Kidney (tissue), 14 donors: Measurements from ENCODE around the gene UBTF. TPM values are rescaled to one million over a fixed set of nuclear protein-coding genes. Genes with fewer than 3 reads are reported as not detected.
A peak's percentile ranks its signal among the peaks of the same experiment; 100 is the strongest.

ENCODE experiments used
- DNase-seq, 5 donors: peaks; one replicate each; pipeline ENCODE4 v3.0.0-alpha.2; 2013 to 2020
- FAIRE-seq: peaks from 2 replicates; lab custom pipeline; 2012; peaks lifted over from hg19 to GRCh38; lab: Jason Lieb, UNC
- H3K27ac ChIP-seq, 2 donors: one replicate each; pipeline ENCODE4 v1.7.0; 2013; ENCODE audit warnings: low read depth in 2 of 2, low read length in 2 of 2, inconsistent platforms in 1 of 2
- H3K27me3 ChIP-seq: one replicate; pipeline ENCODE4 v1.7.1; 2013; ENCODE audit warnings: low read length, inconsistent platforms; ENCODE audit not compliant: control insufficient read depth, insufficient read depth
- H3K36me3 ChIP-seq, 3 donors: one replicate each; pipeline versions ENCODE4 v1.7.0 to v1.7.1; 2013; ENCODE audit warnings: low read length in 3 of 3, control low read depth in 1 of 3, inconsistent platforms in 1 of 3; ENCODE audit not compliant: insufficient read depth in 3 of 3, control insufficient read depth in 2 of 3
- H3K4me1 ChIP-seq, 3 donors: one replicate each; pipeline versions ENCODE4 v1.7.0 to v1.7.1; 2013; ENCODE audit warnings: low read length in 3 of 3, inconsistent platforms in 1 of 3, low read depth in 1 of 3; ENCODE audit not compliant: control insufficient read depth in 2 of 3, insufficient read depth in 2 of 3
- H3K4me3 ChIP-seq, 3 donors: one replicate each; pipeline versions ENCODE4 v1.7.0 to v1.8.1; 2013; ENCODE audit warnings: low read length in 3 of 3, control low read depth in 1 of 3, inconsistent platforms in 1 of 3
- H3K9ac ChIP-seq, 3 donors: one replicate each; pipeline versions ENCODE4 v1.7.0 to v1.7.1; 2013; ENCODE audit warnings: low read length in 3 of 3, control low read depth in 1 of 3, inconsistent platforms in 1 of 3
- H3K9me3 ChIP-seq, 3 donors: one replicate each; pipeline versions ENCODE4 v1.7.0 to v1.7.1; 2013; ENCODE audit warnings: low read length in 3 of 3, control low read depth in 1 of 3, inconsistent platforms in 1 of 3; ENCODE audit not compliant: control insufficient read depth in 2 of 3, insufficient read depth in 1 of 3
- CTCF ChIP-seq: IDR thresholded peaks from 3 replicates; pipeline ENCODE4 v1.5.1; 2012; ENCODE audit warnings: mild to moderate bottlenecking, moderate library complexity, borderline replicate concordance; ENCODE audit not compliant: insufficient read depth; ENCODE audit errors: extremely low read depth
- intact Hi-C: fragments of 100-400 bp; cut with DNase I; formaldehyde crosslinking; loops from one replicate; pipeline ENCODE4 v1.11.1; 2022
- polyA plus RNA-seq: library from polyadenylated mRNA; stranded (reverse); fragments of 350-450 nt; fragmentation: Illumina TruSeq; extraction: RNeasy Lipid Tissue Mini Kit (QIAGEN cat#74804); gene quantifications from one replicate; pipeline ENCODE4 v1.2.3, GENCODE V29; 2014; ENCODE audit warnings: low read depth, low replicate concordance; ENCODE audit not compliant: insufficient read depth
- total RNA-seq: library from RNA; stranded (reverse); fragmentation: NEBNext Ultra II Directional; extraction: Animal tissue kit (Norgen Biotek cat#: 25700); gene quantifications from one replicate; pipeline ENCODE4 v1.2.1, GENCODE V29; 2021
- donor health status: control.
- donor health status: control.
- donor health status: control.
- donor health status: control.
- donor health status: control.
- donor health status: DM: yes; HTN: yes; CAD: no.
- donor health status: Normal renal cell carcinoma (clear cell type).

The UBTF gene
- total and polyA plus RNA-seq, 2 donors from 2014 or later: 46.1 to 98.8 TPM

- Histone ChIP-seq H3K27ac (peak within 1 kb of the TSS; percentile 96 to 98), H3K9ac (peak within 1 kb of the TSS; percentile 80 to 99 (median 81)), H3K4me3 (peak within 1 kb of the TSS; percentile 86 to 98 (median 93)), H3K4me1 (peaks cover 3 to 19% (median 10%) of the 10 kb centered on the region in 3 donors), H3K9me3 (no peaks in the 10 kb centered on the region), H3K36me3 (peaks cover 0 to 15% (median 14%) of the 10 kb centered on the region in 3 donors), H3K27me3 (no peaks in the 10 kb centered on the region)
- FAIRE-seq (peak; percentile 99), DNase-seq (peak; percentile 99 to 100 (median 100))
- TF ChIP-seq CTCF: peak; percentile 2
- intact Hi-C loops: no loop called here
Observed at GRCh38 chr17:44186307-44187130, 33.0 kb downstream of the UBTF start, which contains the start of gene TMUB2. TMUB2 (plus strand) TSS chr17:44186972; CDS start chr17:44187709, 737 bp downstream.

- no peaks in the 10 kb centered on the region for H3K9me3 ChIP-seq
- peaks cover 0 to 9% (median 8%) of the 10 kb centered on the region in 3 donors for H3K36me3 ChIP-seq
- DNase-seq: no peak
- peaks cover 3 to 19% (median 10%) of the 10 kb centered on the region in 3 donors for H3K4me1 ChIP-seq
- no peak overlapping the region for H3K9ac ChIP-seq
- no peak overlapping the region for H3K27ac ChIP-seq
- H3K27me3 ChIP-seq: no peaks in the 10 kb centered on the region
- intact Hi-C loops: no loop called here
- FAIRE-seq: no peak
- no peak for TF ChIP-seq CTCF
- no peak overlapping the region for H3K4me3 ChIP-seq
Observed at GRCh38 chr17:44184212-44184810, 35.2 kb downstream of the UBTF start.

GRCh38 chr17:44183024-44183423 lies 36.5 kb downstream of the UBTF start:
- Histone ChIP-seq H3K36me3 (peaks cover 0 to 9% (median 6%) of the 10 kb centered on the region in 3 donors), H3K9me3 (no peaks in the 10 kb centered on the region), H3K27me3 (no peaks in the 10 kb centered on the region), H3K9ac (no peak overlapping the region), H3K4me1 (peaks cover 3 to 13% (median 6%) of the 10 kb centered on the region in 3 donors), H3K4me3 (no peak overlapping the region), H3K27ac (no peak overlapping the region)
- FAIRE-seq (no peak), DNase-seq (no peak)
- intact Hi-C loops: no loop called here
- TF ChIP-seq CTCF: no peak
